ENCODE results near the gene SAPCD2. TPM values are rescaled to one million over a fixed set of nuclear protein-coding genes. Genes with fewer than 3 reads are reported as not detected.

SAPCD2 gene
- total and polyA plus RNA-seq, 2 experiments from 2014 or later: 13.4 to 60.3 TPM

GRCh38 chr9:137028263-137029057 is 41.9 kb downstream of the SAPCD2 start:
- Mint-ChIP-seq H3K4me3 (peak overlapping the region; percentile 61), H3K27me3 (ENCODE audit: insufficient read depth, low read depth, poor library complexity) (peaks cover 30% of the 10 kb centered on the region), H3K36me3 (ENCODE audit: low read depth) (no peaks in the 10 kb centered on the region), H3K27ac (no peak overlapping the region), H3K4me1 (no peaks in the 10 kb centered on the region; the same call in 2 of the 3 replicates), H3K9me3 (no peaks in the 10 kb centered on the region)
- ATAC-seq: peak; percentile 30
- H3K9me2 ChIP-seq (ENCODE audit: insufficient read depth): no peaks in the 10 kb centered on the region
- H3K27ac ChIP-seq (ENCODE audit: low read depth): no peak overlapping the region
- peaks cover 21% of the 10 kb centered on the region for H3K27me3 ChIP-seq (ENCODE audit: insufficient read depth)
- no peak for TF ChIP-seq JUNB (IDR thresholded peaks at IDR 0.05; ENCODE audit: unreplicated experiment)
- peak; percentile 17 to 53; a peak in 2 of 4 replicates for TF ChIP-seq CTCF (conservative IDR thresholded peaks at IDR 0.05; ENCODE audit: low read depth in 2 of 2)
- TF ChIP-seq ZNF462 (CRISPR knock-in tag; IDR thresholded peaks at IDR 0.05): no peak
- TF ChIP-seq REST (IDR thresholded peaks at IDR 0.05; ENCODE audit: unreplicated experiment): no peak
- DNase-seq (ENCODE audit: low spot score): peak; percentile 78
- no peaks in the 10 kb centered on the region for H3K36me3 ChIP-seq (ENCODE audit: insufficient read depth)
- H3F3A ChIP-seq (replicated peaks; ENCODE audit: low read depth): 0 out of 2 replicates have a peak, but pooled peaks cover 3% of the 10 kb centered on the region
- peak overlapping the region; percentile 90 for H2AFZ ChIP-seq
- H3K4me2 ChIP-seq: peak overlapping the region; percentile 84
- no peaks in the 10 kb centered on the region for H3K79me2 ChIP-seq (replicated peaks; ENCODE audit: insufficient read depth)
- H3K4me1 ChIP-seq (ENCODE audit: insufficient read depth): 0 out of 2 replicates have a peak, but pooled peaks cover 3% of the 10 kb centered on the region
- peak overlapping the region; percentile 75 for H3K4me3 ChIP-seq
- H4K20me1 ChIP-seq (replicated peaks; ENCODE audit: insufficient read depth): no peaks in the 10 kb centered on the region
